ENCODE data around the gene AOX1.
A peak's percentile ranks its signal among the peaks of the same experiment; 100 is the strongest.
"Not testable (repeated sequence)": the region's sequence is repeated elsewhere in the genome, so short reads cannot be mapped to it uniquely, and the experiment has no call there.

AOX1 gene

GRCh38 chr2:200670313-200670712 is 84.5 kb downstream of the AOX1 start:
- DNase-seq: no peak

- no peak for DNase-seq
Observed at GRCh38 chr2:200670751-200671150, 84.9 kb downstream of the AOX1 start.

GRCh38 chr2:200673191-200673590 is 87.4 kb downstream of the AOX1 start:
- DNase-seq: no peak

- no peak for DNase-seq
Observed at GRCh38 chr2:200674837-200675236, 89.0 kb downstream of the AOX1 start.

GRCh38 chr2:200677171-200677570 is 91.4 kb downstream of the AOX1 start:
- DNase-seq: no peak

- DNase-seq: no peak
Observed at GRCh38 chr2:200677721-200678532, 92.1 kb downstream of the AOX1 start.

- no peak for DNase-seq
Observed at GRCh38 chr2:200679127-200679526, 93.3 kb downstream of the AOX1 start.

GRCh38 chr2:200679535-200679934 is 93.7 kb downstream of the AOX1 start:
- no peak for DNase-seq

- DNase-seq: no peak
Observed at GRCh38 chr2:200681697-200682096, 95.9 kb downstream of the AOX1 start.

- DNase-seq: not testable (repeated sequence)
Observed at GRCh38 chr2:200682407-200682806, 96.6 kb downstream of the AOX1 start.

- no peak for DNase-seq
Observed at GRCh38 chr2:200687922-200688920, 102.4 kb downstream of the AOX1 start.

- no peak for DNase-seq
Observed at GRCh38 chr2:200689115-200689514, 103.3 kb downstream of the AOX1 start.

GRCh38 chr2:200693836-200694470 is 108.1 kb downstream of the AOX1 start:
- no peak for DNase-seq

- no peak for DNase-seq
Observed at GRCh38 chr2:200695191-200695590, 109.4 kb downstream of the AOX1 start.

GRCh38 chr2:200695601-200696000 is 109.8 kb downstream of the AOX1 start:
- DNase-seq: no peak

- DNase-seq: no peak
Observed at GRCh38 chr2:200698217-200698616, 112.4 kb downstream of the AOX1 start.

- no peak for DNase-seq
Observed at GRCh38 chr2:200699310-200699709, 113.5 kb downstream of the AOX1 start.

GRCh38 chr2:200700856-200701255 is 115.0 kb downstream of the AOX1 start:
- DNase-seq: no peak

GRCh38 chr2:200702044-200702443 is 116.2 kb downstream of the AOX1 start:
- no peak for DNase-seq

GRCh38 chr2:200702646-200703118 is 116.9 kb downstream of the AOX1 start:
- no peak for DNase-seq

- peak; percentile 25 to 48 for DNase-seq
Observed at GRCh38 chr2:200703127-200703925, 117.5 kb downstream of the AOX1 start.

Measured in NCI-H2081 (cell line).